Left lung (tissue), 10 donors: ENCODE results near the gene CLIC3. TPM values are rescaled to one million over a fixed set of nuclear protein-coding genes. Genes with fewer than 3 reads are reported as not detected.

Source experiments
- ATAC-seq: fragments of 200-7000 bp; cut with Tn5 transposase; one replicate; pipeline ENCODE4 v1.9.1; 2020; ENCODE audit warnings: moderate library complexity
- DNase-seq, 4 donors: peaks; one replicate each; pipeline ENCODE4 v3.0.0-alpha.2; 2013 to 2020
- H3K27ac ChIP-seq, 2 donors: fragments of 200-600 bp; sonication (generic) in 1 of 2; one replicate each; pipeline versions ENCODE4 v1.5.0 to v1.8.0; 2020 to 2021
- H3K27me3 ChIP-seq, 2 donors: fragments of 200-600 bp; sonication (generic) in 1 of 2; one replicate each; pipeline versions ENCODE4 v1.5.0 to v1.8.0; 2020 to 2021
- H3K36me3 ChIP-seq, 2 donors: fragments of 200-600 bp; sonication (generic) in 1 of 2; one replicate each; pipeline versions ENCODE4 v1.5.0 to v1.8.0; 2020 to 2021
- H3K4me1 ChIP-seq, 2 donors: fragments of 200-600 bp; one replicate each; pipeline ENCODE4 v1.8.0; 2021
- H3K4me3 ChIP-seq, 2 donors: fragments of 200-600 bp; sonication (generic) in 1 of 2; one replicate each; pipeline versions ENCODE4 v1.5.0 to v1.8.0; 2020 to 2021; ENCODE audit warnings: mild to moderate bottlenecking in 1 of 2
- H3K9me3 ChIP-seq, 2 donors: fragments of 200-600 bp; sonication (generic) in 1 of 2; one replicate each; pipeline versions ENCODE4 v1.5.0 to v1.8.0; 2020 to 2021
- intact Hi-C, 2 donors: fragments of 100-400 bp; cut with DNase I; formaldehyde crosslinking; loops; one replicate each; pipeline versions ENCODE4 v1.11.2 to v1.14.2; 2022
- polyA plus RNA-seq, 6 donors: library from polyadenylated mRNA; unstranded; fragments of 120-200 nt; gene quantifications; one replicate each; pipeline ENCODE4 v1.2.1, GENCODE V29; 2013; ENCODE audit not compliant: insufficient read length in 6 of 6
- total RNA-seq, 2 donors: library from RNA; stranded (reverse); fragmentation: NEBNext Ultra II Directional; extraction: Animal tissue kit (Norgen Biotek cat#: 25700); gene quantifications; one replicate each; pipeline ENCODE4 v1.2.1, GENCODE V29; 2021
- TF ChIP-seq, protein P1 (sequence below), 2 donors: fragments of 200-600 bp; sonication (generic) in 1 of 2; IDR thresholded peaks; one replicate each; pipeline versions ENCODE4 v1.5.0 to v1.8.0; 2021; ENCODE audit warnings: antibody characterized with exemption in 2 of 2
- donor health status: DM: no; HTN: yes; CAD: no.
- donor health status: DM: no; HTN: no; CAD: no.

CLIC3 gene
- total and polyA plus RNA-seq, 8 donors, result 30.7 to 85.4 (median 42.3) TPM

DNA sequence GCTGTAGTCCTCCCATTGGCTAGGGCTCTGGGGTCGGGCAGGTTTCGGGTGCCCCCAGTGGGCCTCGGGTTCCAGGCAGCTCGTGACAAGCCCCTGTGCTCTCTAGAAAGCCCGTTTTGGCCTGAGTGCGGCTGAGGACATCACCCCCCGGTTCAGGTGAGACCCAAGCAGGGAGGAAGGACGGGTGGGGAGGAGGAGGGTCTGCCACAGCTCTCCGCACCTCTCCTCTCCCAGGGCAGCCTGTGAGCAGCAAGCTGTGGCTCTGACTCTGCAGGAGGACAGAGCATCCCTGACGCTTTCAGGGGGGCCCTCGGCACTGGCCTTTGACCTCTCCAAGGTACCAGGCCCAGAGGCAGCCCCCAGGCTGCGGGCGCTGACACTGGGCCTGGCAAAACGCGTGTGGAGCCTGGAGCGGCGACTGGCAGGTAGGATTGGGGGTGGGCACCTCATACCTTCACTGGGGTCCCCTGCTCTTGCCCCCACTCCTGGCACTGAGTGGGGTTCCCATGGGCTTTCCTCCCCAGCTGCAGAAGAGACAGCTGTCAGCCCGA, 3.5 kb downstream of the CLIC3 start:
- ATAC-seq (no peak), DNase-seq (no peak)
- TF ChIP-seq, protein P1, sequence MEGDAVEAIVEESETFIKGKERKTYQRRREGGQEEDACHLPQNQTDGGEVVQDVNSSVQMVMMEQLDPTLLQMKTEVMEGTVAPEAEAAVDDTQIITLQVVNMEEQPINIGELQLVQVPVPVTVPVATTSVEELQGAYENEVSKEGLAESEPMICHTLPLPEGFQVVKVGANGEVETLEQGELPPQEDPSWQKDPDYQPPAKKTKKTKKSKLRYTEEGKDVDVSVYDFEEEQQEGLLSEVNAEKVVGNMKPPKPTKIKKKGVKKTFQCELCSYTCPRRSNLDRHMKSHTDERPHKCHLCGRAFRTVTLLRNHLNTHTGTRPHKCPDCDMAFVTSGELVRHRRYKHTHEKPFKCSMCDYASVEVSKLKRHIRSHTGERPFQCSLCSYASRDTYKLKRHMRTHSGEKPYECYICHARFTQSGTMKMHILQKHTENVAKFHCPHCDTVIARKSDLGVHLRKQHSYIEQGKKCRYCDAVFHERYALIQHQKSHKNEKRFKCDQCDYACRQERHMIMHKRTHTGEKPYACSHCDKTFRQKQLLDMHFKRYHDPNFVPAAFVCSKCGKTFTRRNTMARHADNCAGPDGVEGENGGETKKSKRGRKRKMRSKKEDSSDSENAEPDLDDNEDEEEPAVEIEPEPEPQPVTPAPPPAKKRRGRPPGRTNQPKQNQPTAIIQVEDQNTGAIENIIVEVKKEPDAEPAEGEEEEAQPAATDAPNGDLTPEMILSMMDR (IDR thresholded peaks at IDR 0.05), result no peak
- peaks cover 0 to 3% of the 10 kb centered on the region in 2 donors for H3K9me3 ChIP-seq
- peaks cover 0 to 32% of the 10 kb centered on the region in 2 donors for H3K27me3 ChIP-seq
- peaks cover 0 to 19% of the 10 kb centered on the region in 2 donors for H3K36me3 ChIP-seq
- peaks cover 27 to 54% of the 10 kb centered on the region in 2 donors for H3K4me1 ChIP-seq
- intact Hi-C loops, result no loop called here
- H3K27ac ChIP-seq, result peak overlapping the region; percentile 87 to 96
- peak overlapping the region; percentile 70 to 97 for H3K4me3 ChIP-seq

DNA sequence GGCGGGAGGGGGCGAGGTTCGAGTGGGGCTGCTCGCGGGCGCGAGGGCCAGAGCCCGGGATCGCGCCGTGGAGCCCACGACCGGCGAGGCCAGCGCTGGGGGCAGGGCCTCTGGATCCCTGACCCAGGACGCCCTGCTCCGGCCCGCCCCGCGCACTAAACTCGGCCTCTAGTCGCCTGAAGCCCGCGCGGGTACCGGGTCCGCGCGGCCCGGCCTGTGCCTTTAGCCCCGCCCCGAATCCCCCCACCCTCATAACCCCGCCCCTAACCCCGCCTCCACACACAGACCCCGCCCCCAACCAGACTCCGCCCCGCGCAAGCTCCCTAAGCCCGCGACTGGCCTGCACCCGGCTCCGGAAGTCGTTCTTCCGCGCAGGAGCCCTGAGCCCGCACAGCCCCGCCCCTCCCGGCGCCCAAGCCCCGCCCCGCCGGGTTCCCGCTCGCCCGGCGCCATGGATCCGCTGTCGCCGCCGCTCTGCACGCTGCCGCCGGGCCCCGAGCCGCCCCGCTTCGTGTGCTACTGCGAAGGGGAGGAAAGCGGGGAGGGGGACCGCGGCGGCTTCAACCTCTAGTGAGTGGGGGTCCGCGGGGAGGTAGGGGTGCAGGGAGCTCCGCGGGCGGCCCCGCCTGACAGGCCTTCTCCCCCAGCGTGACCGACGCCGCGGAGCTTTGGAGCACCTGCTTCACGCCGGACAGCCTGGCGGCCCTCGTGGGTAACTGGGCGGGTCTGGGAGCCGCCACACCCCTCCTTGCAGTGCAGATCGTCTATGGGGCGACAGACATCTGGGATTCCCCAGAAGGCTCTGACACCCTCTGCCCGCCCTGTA, 4.2 kb downstream of the CLIC3 start, which contains the start of gene PAXX:
Gene PAXX (plus strand): TSS at position 430 of the 826 bp plus-strand sequence. CDS start 22 bp downstream, at position 452.
- TF ChIP-seq, protein P1 (IDR thresholded peaks at IDR 0.05), result no peak
- H3K27me3 ChIP-seq, result peaks cover 0 to 29% of the 10 kb centered on the region in 2 donors
- intact Hi-C loops, result no loop called here

DNA sequence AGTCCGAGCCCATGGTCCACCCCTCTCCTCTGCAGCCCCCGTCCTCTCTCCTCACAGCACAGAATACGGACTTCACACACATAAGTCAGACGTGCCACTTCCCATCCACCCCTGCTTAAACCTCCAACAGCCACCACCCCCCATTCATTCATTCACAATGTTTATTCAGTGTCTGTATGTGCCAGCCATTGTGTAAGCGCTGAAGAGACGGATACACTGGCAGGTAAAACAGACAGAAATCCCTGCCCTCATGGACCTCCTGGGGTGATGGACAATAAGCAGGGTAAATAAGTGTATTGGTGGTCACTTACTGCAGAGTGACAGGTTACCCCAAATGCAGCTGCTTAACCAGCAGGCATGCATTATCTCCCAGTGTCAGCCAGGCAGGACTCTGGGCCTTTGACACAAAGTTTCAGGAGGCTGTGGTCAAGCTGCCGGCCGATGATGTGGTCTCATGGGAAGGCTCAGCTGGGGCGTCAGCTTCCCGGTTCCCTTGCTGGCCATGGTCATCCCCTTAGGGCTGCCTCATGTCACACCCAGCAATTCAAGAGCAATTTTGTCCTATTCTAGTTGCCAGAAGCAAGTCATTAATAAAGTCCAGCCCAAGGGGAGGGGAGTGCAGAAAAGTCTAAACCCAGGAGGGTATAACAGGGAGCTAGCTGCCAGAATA, 6.0 kb downstream of the CLIC3 start:
- H3K27ac ChIP-seq, result peak overlapping the region in 1 of 2 donors; percentile 96
- H3K9me3 ChIP-seq, result peaks cover 0 to 3% of the 10 kb centered on the region in 2 donors
- peaks cover 11 to 31% of the 10 kb centered on the region in 2 donors for H3K27me3 ChIP-seq
- DNase-seq (no peak), ATAC-seq (no peak)
- intact Hi-C loops, result no loop called here
- H3K4me3 ChIP-seq, result no peak overlapping the region
- H3K4me1 ChIP-seq, result peaks cover 17 to 29% of the 10 kb centered on the region in 2 donors
- peaks cover 0 to 19% of the 10 kb centered on the region in 2 donors for H3K36me3 ChIP-seq
- TF ChIP-seq, protein P1 (IDR thresholded peaks at IDR 0.05), result no peak

More for the DNA sequence above, 4.2 kb downstream of the CLIC3 start, which contains the start of gene PAXX:
- DNase-seq, result peak; percentile 72 to 99 (median 93)
- peaks cover 0 to 19% of the 10 kb centered on the region in 2 donors for H3K36me3 ChIP-seq
- peak within 1 kb of the TSS; percentile 87 to 96 for H3K27ac ChIP-seq
- peaks cover 0 to 3% of the 10 kb centered on the region in 2 donors for H3K9me3 ChIP-seq
- peak within 1 kb of the TSS; percentile 70 to 97 for H3K4me3 ChIP-seq
- peaks cover 27 to 47% of the 10 kb centered on the region in 2 donors for H3K4me1 ChIP-seq
- peak; percentile 81 for ATAC-seq

DNA sequence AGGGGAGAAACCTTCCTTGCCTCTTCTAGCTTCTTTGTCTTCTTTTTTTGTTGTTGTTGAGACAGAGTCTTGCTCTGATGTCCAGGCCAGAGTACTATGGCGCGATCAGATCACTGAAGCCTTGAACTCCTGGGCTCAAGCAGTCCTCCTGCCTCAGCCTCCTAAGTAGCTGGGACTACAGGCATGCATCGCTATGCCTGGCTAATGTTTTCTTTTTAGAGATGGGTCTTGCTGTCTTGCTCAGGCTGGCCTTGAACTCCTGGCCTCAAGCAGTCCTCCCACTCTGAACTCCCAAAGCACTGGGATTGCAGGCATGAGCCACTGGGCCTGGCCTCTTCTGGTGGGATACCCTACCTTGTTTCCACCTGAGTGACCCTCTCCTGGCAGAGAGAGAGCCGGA, 7.5 kb downstream of the CLIC3 start:
- ATAC-seq, result no peak
- H3K4me1 ChIP-seq, result peaks cover 12 to 14% of the 10 kb centered on the region in 2 donors
- peaks cover 0 to 3% of the 10 kb centered on the region in 2 donors for H3K9me3 ChIP-seq
- DNase-seq, result no peak
- H3K27me3 ChIP-seq, result peaks cover 24 to 34% of the 10 kb centered on the region in 2 donors
- H3K4me3 ChIP-seq, result no peak overlapping the region
- peaks cover 0 to 8% of the 10 kb centered on the region in 2 donors for H3K36me3 ChIP-seq
- H3K27ac ChIP-seq, result no peak overlapping the region
- intact Hi-C loops, result no loop called here
- TF ChIP-seq, protein P1 (IDR thresholded peaks at IDR 0.05), result no peak
